ENCODE measurements around the gene MB.

GRCh38 chr22:35606916-35607315, 10.2 kb downstream of the MB start:
- no peak for TF ChIP-seq CTCF (IDR thresholded peaks at IDR 0.05)
- no peak for TF ChIP-seq POLR2AphosphoS5 (IDR thresholded peaks at IDR 0.05)
- no peak for TF ChIP-seq POLR2A (IDR thresholded peaks at IDR 0.05)

Data from breast epithelium (tissue), 3 donors.